Natural killer cell (primary cell): Measurements from ENCODE around the gene TACC2. TPM values are rescaled to one million over a fixed set of nuclear protein-coding genes. Genes with fewer than 3 reads are reported as not detected.

Source experiments
- ATAC-seq, 3 donors: fragments of 150-1000 bp in 2 of 3; fragments of 200-7000 bp in 1 of 3; cut with Tn5 transposase; 1 replicate in 1 of 3; 2 replicates in 2 of 3; pipeline ENCODE4 v1.10.0; 2021; ENCODE audit warnings: mild to moderate bottlenecking in 2 of 3, moderate library complexity in 2 of 3
- DNase-seq, 2 donors: peaks; one replicate each; pipeline versions ENCODE4 v3.0.0 to v3.0.0-alpha.2; 2013 to 2021; ENCODE audit warnings: mixed read lengths in 1 of 2
- H3K27ac ChIP-seq: one replicate; pipeline ENCODE4 v1.5.1; 2013; ENCODE audit warnings: mild to moderate bottlenecking, low read length
- H3K27me3 ChIP-seq: one replicate; pipeline ENCODE4 v1.6.1; 2013; ENCODE audit warnings: low read length; ENCODE audit not compliant: control insufficient read depth, insufficient read depth
- H3K36me3 ChIP-seq: one replicate; pipeline ENCODE4 v1.6.1; 2013; ENCODE audit warnings: low read length; ENCODE audit not compliant: control insufficient read depth, insufficient read depth
- H3K4me1 ChIP-seq: one replicate; pipeline ENCODE4 v1.6.1; 2013; ENCODE audit warnings: low read length; ENCODE audit not compliant: control insufficient read depth, insufficient read depth
- H3K4me3 ChIP-seq: one replicate; pipeline ENCODE4 v1.5.1; 2013; ENCODE audit warnings: low read length
- H3K9me3 ChIP-seq: one replicate; pipeline ENCODE4 v1.6.1; 2013; ENCODE audit warnings: low read length; ENCODE audit not compliant: control insufficient read depth, insufficient read depth
- H3K27ac Mint-ChIP-seq, 2 donors: one replicate each; pipeline ENCODE4 v1.8.0; 2022; ENCODE audit warnings: mild to moderate bottlenecking in 2 of 2, mixed read lengths in 2 of 2, moderate library complexity in 1 of 2
- H3K27me3 Mint-ChIP-seq, 2 donors: one replicate each; pipeline ENCODE4 v1.8.0; 2022; ENCODE audit warnings: low read depth in 2 of 2, mixed read lengths in 2 of 2
- H3K36me3 Mint-ChIP-seq: one replicate; pipeline ENCODE4 v1.8.0; 2022; ENCODE audit warnings: mixed read lengths
- H3K4me1 Mint-ChIP-seq, 2 donors: one replicate each; pipeline ENCODE4 v1.8.0; 2022; ENCODE audit warnings: mixed read lengths in 2 of 2
- H3K4me3 Mint-ChIP-seq: one replicate; pipeline ENCODE4 v1.8.0; 2022; ENCODE audit warnings: mild to moderate bottlenecking, moderate library complexity, mixed read lengths
- H3K9me3 Mint-ChIP-seq, 2 donors: one replicate each; pipeline ENCODE4 v1.8.0; 2022; ENCODE audit warnings: mixed read lengths in 2 of 2
- WGBS: methylation state at CpG from one replicate; pipeline ENCODE4 v1.1.7; 2013; ENCODE audit warnings: missing lambda C conversion rate; ENCODE audit not compliant: insufficient coverage; 5-methylcytosine and 5-hydroxymethylcytosine counted together
- intact Hi-C: fragments of 100-400 bp; cut with micrococcal nuclease; formaldehyde crosslinking; loops from one replicate; pipeline ENCODE4 v1.14.2; 2022
- total RNA-seq, 4 donors: library from RNA; stranded (reverse); fragments of 120-200 nt in 1 of 4; gene quantifications; one replicate each; pipeline versions ENCODE4 v1.2.3 to v1.2.4, GENCODE V29; 2013 to 2022
- TF ChIP-seq, protein P1 (sequence below): fragments of 200-600 bp; IDR thresholded peaks from one replicate; pipeline ENCODE4 v1.8.0; 2022; ENCODE audit warnings: antibody characterized with exemption

TACC2 gene
- total RNA-seq, 3 donors from 2014 or later (not counting 1 experiment from before 2014, with no cell fraction given): not detected

DNA sequence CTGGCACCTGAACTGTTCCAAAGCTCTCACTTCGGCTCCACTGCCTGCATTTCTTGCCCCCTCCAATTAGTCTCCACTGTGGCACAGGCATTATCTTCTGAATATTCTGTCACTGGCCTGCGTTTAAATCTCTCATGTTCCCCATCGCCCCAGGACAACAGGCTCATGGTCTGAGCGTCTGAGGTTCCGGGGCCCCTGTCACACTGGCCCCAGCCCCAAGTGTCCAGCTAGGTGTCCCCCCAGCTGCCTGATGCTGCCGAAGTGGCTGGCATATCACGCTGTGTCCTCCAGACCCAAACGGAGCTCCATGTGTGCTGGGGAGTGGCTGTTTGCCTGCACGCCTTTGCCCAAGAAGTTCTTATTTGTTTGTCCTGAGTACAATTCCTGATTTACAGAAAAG, 135.4 kb downstream of the TACC2 start:
- 88% methylated on average over 9 of the region's 9 CpGs for WGBS
- no peak overlapping the region for H3K4me3 Mint-ChIP-seq
- no peaks in the 10 kb centered on the region for H3K9me3 Mint-ChIP-seq
- H3K4me1 ChIP-seq: no peaks in the 10 kb centered on the region
- H3K36me3 ChIP-seq: no peaks in the 10 kb centered on the region
- no peak overlapping the region for H3K27ac Mint-ChIP-seq
- H3K4me3 ChIP-seq: no peak overlapping the region
- H3K4me1 Mint-ChIP-seq: no peaks in the 10 kb centered on the region
- no peaks in the 10 kb centered on the region for H3K36me3 Mint-ChIP-seq
- H3K27me3 Mint-ChIP-seq: peaks cover 4 to 16% of the 10 kb centered on the region in 2 donors
- TF ChIP-seq, protein P1, sequence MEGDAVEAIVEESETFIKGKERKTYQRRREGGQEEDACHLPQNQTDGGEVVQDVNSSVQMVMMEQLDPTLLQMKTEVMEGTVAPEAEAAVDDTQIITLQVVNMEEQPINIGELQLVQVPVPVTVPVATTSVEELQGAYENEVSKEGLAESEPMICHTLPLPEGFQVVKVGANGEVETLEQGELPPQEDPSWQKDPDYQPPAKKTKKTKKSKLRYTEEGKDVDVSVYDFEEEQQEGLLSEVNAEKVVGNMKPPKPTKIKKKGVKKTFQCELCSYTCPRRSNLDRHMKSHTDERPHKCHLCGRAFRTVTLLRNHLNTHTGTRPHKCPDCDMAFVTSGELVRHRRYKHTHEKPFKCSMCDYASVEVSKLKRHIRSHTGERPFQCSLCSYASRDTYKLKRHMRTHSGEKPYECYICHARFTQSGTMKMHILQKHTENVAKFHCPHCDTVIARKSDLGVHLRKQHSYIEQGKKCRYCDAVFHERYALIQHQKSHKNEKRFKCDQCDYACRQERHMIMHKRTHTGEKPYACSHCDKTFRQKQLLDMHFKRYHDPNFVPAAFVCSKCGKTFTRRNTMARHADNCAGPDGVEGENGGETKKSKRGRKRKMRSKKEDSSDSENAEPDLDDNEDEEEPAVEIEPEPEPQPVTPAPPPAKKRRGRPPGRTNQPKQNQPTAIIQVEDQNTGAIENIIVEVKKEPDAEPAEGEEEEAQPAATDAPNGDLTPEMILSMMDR: no peak
- DNase-seq: no peak
- ATAC-seq: no peak
- H3K27ac ChIP-seq: no peak overlapping the region
- H3K9me3 ChIP-seq: no peaks in the 10 kb centered on the region
- no peaks in the 10 kb centered on the region for H3K27me3 ChIP-seq
- intact Hi-C loops: no loop called here

DNA sequence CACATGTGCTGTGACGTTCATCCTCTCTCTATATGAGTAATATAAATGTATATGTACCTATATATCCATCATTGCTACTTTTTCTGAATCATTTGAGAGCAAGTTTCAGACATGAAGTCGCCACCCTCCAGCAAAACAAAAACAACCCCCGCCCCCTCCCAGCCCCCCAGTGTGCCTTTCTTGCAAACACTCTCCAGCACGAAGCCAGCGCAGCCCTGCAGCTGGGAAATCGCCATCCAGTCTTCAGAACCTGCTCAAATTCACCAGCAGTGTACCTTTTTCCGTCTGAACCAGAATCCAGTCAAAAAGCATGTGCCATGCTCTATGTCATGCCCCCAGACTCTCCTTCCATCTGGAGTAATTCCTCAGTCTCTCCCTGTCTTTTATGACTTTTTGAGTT, 135.8 kb downstream of the TACC2 start:
- no peak overlapping the region for H3K4me3 Mint-ChIP-seq
- peaks cover 4 to 16% of the 10 kb centered on the region in 2 donors for H3K27me3 Mint-ChIP-seq

GRCh38 chr10:122126763-122127659, 138.0 kb downstream of the TACC2 start:
- H3K36me3 ChIP-seq: no peaks in the 10 kb centered on the region
- Mint-ChIP-seq H3K4me1 (no peaks in the 10 kb centered on the region), H3K36me3 (no peaks in the 10 kb centered on the region), H3K27ac (no peak overlapping the region), H3K9me3 (no peaks in the 10 kb centered on the region), H3K27me3 (peaks cover 8 to 22% of the 10 kb centered on the region in 2 donors), H3K4me3 (no peak overlapping the region)
- no peak overlapping the region for H3K27ac ChIP-seq
- no peaks in the 10 kb centered on the region for H3K27me3 ChIP-seq
- H3K4me3 ChIP-seq: no peak overlapping the region
- DNase-seq: no peak
- ATAC-seq: no peak
- no peaks in the 10 kb centered on the region for H3K4me1 ChIP-seq
- intact Hi-C loops: no loop called here
- TF ChIP-seq, protein P1: no peak
- 57% methylated on average over 6 of the region's 6 CpGs for WGBS
- no peaks in the 10 kb centered on the region for H3K9me3 ChIP-seq

More for the DNA sequence above, 135.8 kb downstream of the TACC2 start:
- Histone ChIP-seq H3K4me3 (no peak overlapping the region), H3K9me3 (no peaks in the 10 kb centered on the region), H3K27me3 (no peaks in the 10 kb centered on the region), H3K4me1 (no peaks in the 10 kb centered on the region), H3K27ac (no peak overlapping the region), H3K36me3 (no peaks in the 10 kb centered on the region)
- intact Hi-C loops: no loop called here
- no peaks in the 10 kb centered on the region for H3K9me3 Mint-ChIP-seq
- no peak for ATAC-seq
- WGBS: 77% methylated on average over 6 of the region's 7 CpGs
- TF ChIP-seq, protein P1: no peak
- H3K27ac Mint-ChIP-seq: no peak overlapping the region
- DNase-seq: no peak
- no peaks in the 10 kb centered on the region for H3K4me1 Mint-ChIP-seq
- H3K36me3 Mint-ChIP-seq: no peaks in the 10 kb centered on the region
